Astrocyte (in vitro differentiated cells and primary cell): ENCODE measurements around the gene ING1.

Experiments used
- EZH2 ChIP-seq: IDR thresholded peaks from 2 replicates; pipeline ENCODE4 v1.6.1; 2012; ENCODE audit warnings: mild to moderate bottlenecking, low read length, inconsistent platforms; ENCODE audit not compliant: insufficient read depth
- TF ChIP-seq, protein P1 (sequence below): IDR thresholded peaks from 2 replicates; pipeline ENCODE4 v1.5.1; 2011; ENCODE audit warnings: low read depth, mild to moderate bottlenecking, inconsistent platforms, low read length, moderate library complexity; ENCODE audit not compliant: insufficient read depth

DNA sequence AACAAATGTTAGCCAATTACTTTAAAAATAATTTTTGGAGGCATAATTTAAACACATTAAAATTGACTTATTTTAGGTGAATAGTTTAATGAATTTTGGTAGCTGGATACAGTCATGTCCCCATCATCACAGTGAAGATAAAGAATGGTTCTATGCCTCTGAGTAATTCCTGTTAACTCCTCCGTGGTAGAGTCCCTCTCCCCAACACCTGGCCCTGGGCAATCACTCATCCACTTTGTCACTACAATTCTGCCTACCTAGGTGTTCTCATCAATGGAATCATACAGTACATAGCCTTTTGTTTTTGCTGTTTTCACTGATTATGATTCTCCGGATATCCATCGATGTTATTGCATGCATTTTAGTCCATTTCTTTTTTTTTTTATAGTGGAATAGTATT is 55.6 kb downstream of the ING1 start:
- TF ChIP-seq, protein P1, sequence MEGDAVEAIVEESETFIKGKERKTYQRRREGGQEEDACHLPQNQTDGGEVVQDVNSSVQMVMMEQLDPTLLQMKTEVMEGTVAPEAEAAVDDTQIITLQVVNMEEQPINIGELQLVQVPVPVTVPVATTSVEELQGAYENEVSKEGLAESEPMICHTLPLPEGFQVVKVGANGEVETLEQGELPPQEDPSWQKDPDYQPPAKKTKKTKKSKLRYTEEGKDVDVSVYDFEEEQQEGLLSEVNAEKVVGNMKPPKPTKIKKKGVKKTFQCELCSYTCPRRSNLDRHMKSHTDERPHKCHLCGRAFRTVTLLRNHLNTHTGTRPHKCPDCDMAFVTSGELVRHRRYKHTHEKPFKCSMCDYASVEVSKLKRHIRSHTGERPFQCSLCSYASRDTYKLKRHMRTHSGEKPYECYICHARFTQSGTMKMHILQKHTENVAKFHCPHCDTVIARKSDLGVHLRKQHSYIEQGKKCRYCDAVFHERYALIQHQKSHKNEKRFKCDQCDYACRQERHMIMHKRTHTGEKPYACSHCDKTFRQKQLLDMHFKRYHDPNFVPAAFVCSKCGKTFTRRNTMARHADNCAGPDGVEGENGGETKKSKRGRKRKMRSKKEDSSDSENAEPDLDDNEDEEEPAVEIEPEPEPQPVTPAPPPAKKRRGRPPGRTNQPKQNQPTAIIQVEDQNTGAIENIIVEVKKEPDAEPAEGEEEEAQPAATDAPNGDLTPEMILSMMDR = no peak
- no peak for TF ChIP-seq EZH2
